ENCODE measurements around the gene DARS2. TPM values are rescaled to one million over a fixed set of nuclear protein-coding genes. Genes with fewer than 3 reads are reported as not detected.

Gene DARS2
- total and polyA plus RNA-seq, 11 donors: 5.5 to 25.1 (median 14.7) TPM

DNA sequence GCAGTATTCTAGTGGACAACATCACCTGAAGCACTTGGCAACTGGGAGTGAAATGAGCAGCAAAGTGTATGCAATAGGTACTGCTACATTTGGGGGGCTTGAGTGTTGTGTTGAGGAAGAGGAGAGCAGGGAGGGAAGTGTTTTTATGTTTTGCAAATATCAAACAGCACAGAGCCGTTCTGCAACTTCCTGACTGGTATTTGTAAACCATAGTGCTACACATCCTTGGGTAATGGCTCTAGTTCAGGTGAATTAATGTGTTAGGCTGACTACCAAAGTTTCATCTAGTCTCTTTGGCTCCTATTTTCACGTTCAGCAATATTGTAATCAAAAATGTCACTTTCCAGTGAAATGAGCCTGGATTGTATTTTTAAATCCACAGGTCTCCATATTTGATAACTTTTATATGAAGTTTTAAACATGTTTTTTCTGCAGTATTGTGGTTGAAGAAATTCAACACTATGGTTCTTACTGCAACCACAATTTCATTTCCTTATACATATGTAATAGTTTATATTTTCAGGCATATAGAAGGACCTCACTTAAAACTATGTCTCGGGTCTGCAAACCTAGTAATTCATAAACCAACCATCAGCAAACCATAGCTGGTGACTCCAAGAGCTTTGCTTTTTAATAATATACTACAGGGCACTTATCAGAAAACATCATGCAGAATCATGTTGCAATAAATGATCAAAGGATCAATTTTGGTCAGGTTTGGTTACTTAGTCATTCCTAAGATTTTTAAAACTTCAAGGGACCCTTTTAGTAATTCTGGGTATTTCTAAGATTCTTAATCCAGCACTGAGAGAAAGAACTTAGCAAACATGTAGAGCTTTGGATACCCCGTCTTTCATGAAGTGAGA is 62.5 kb downstream of the DARS2 start:
- ATAC-seq: no peak
- no peak for DNase-seq
- H3K4me1 ChIP-seq: peaks cover 0 to 7% (median 0%) of the 10 kb centered on the region in 12 donors
- H3K4me3 ChIP-seq: no peak overlapping the region
- H3K27me3 ChIP-seq: no peaks in the 10 kb centered on the region
- TF ChIP-seq, protein P1, sequence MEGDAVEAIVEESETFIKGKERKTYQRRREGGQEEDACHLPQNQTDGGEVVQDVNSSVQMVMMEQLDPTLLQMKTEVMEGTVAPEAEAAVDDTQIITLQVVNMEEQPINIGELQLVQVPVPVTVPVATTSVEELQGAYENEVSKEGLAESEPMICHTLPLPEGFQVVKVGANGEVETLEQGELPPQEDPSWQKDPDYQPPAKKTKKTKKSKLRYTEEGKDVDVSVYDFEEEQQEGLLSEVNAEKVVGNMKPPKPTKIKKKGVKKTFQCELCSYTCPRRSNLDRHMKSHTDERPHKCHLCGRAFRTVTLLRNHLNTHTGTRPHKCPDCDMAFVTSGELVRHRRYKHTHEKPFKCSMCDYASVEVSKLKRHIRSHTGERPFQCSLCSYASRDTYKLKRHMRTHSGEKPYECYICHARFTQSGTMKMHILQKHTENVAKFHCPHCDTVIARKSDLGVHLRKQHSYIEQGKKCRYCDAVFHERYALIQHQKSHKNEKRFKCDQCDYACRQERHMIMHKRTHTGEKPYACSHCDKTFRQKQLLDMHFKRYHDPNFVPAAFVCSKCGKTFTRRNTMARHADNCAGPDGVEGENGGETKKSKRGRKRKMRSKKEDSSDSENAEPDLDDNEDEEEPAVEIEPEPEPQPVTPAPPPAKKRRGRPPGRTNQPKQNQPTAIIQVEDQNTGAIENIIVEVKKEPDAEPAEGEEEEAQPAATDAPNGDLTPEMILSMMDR (IDR thresholded peaks at IDR 0.05): no peak
- TF ChIP-seq POLR2A (IDR thresholded peaks at IDR 0.05): no peak
- WGBS, 4 donors: 85 to 93% (median 88%) methylated on average over 4 of the region's 4 CpGs
- no peaks in the 10 kb centered on the region for H3K9me3 ChIP-seq
- intact Hi-C loops (cut with DNase I): no loop called here
- peaks cover 2 to 55% (median 34%) of the 10 kb centered on the region in 9 donors for H3K36me3 ChIP-seq
- H3K27ac ChIP-seq: no peak overlapping the region

DNA sequence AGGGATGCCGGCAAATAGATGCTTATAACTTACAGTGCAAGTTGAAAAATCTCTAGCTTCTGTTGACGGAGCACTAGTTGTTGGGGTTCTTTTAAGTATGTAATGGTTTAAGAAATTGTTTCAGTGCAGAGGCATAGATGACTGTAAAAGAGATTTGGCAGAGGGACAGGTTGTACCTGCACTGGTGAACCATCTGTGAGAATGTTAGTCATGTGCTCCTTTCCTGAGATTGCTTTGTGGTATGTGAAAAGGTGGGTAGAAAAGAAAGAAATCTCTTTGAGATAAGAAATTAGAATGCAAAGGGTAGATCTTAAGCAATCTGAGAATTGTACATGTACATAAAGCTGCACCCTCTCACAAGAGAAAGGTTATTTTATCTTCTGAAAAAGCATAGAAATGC is 63.2 kb downstream of the DARS2 start:
- TF ChIP-seq, protein P1 (IDR thresholded peaks at IDR 0.05): no peak
- no peak for TF ChIP-seq POLR2A (IDR thresholded peaks at IDR 0.05)
- Histone ChIP-seq H3K27ac (no peak overlapping the region), H3K9me3 (no peaks in the 10 kb centered on the region), H3K4me3 (no peak overlapping the region), H3K4me1 (peaks cover 0 to 7% (median 0%) of the 10 kb centered on the region in 12 donors), H3K36me3 (peaks cover 2 to 55% (median 34%) of the 10 kb centered on the region in 9 donors), H3K27me3 (no peaks in the 10 kb centered on the region)
- ATAC-seq (no peak), DNase-seq (no peak)
- WGBS, 4 donors: 95 to 98% (median 97%) methylated on average over 2 of the region's 2 CpGs
- intact Hi-C loops (cut with DNase I): no loop called here

DNA sequence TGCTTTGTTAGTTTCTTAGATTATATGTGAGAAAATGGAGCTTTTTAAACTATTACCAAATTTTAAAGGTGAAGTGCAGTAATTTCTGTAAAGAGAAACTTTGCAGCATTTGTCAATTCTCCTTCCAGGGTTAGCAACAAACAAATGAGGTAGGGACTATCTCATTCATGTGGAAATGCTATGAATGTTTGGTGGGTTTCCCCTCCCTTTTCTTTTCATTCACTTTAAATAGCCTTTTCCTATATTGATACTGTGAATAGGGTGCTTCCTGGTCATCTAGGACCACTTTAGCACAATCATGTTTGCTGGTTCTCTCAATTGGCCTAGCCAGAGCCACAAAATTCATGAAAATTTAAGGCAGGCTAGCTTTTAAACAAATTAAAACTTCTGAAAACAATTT is 64.3 kb downstream of the DARS2 start:
- Histone ChIP-seq H3K9me3 (no peaks in the 10 kb centered on the region), H3K36me3 (peaks cover 2 to 61% (median 34%) of the 10 kb centered on the region in 9 donors), H3K27me3 (no peaks in the 10 kb centered on the region), H3K27ac (no peak overlapping the region), H3K4me3 (no peak overlapping the region), H3K4me1 (peaks cover 0 to 7% (median 0%) of the 10 kb centered on the region in 12 donors)
- intact Hi-C loops (cut with DNase I): no loop called here
- TF ChIP-seq, protein P1 (IDR thresholded peaks at IDR 0.05): no peak
- no peak for TF ChIP-seq POLR2A (IDR thresholded peaks at IDR 0.05)
- ATAC-seq: no peak
- no peak for DNase-seq

DNA sequence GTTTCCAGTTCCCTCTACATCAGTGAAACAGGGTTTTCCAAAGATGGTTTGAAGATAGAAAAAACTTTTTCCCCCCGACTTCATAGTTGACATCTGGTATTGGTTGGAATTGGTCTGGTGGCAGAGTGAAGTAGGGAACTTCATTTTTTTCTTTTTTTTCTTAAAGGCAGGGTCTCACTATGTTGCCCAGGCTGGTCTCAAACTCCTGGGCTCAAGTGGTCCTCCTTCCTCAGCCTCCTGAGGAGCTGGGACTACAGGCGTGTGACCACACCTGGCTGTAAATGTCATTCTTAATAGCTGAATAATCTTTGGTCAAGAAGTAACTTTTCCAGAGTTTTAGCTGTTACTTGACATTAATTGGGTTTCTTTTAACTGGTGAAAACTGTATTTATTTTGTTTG is 65.4 kb downstream of the DARS2 start:
- 97 to 100% (median 100%) methylated on average over 2 of the region's 2 CpGs for WGBS, 4 donors
- intact Hi-C loops (cut with DNase I): no loop called here
- H3K27ac ChIP-seq: no peak overlapping the region
- TF ChIP-seq, protein P1 (IDR thresholded peaks at IDR 0.05): no peak
- no peak for TF ChIP-seq POLR2A (IDR thresholded peaks at IDR 0.05)
- no peak overlapping the region for H3K4me3 ChIP-seq
- no peak for DNase-seq
- ATAC-seq: no peak
- H3K4me1 ChIP-seq: peaks cover 0 to 7% (median 0%) of the 10 kb centered on the region in 12 donors
- H3K9me3 ChIP-seq: no peaks in the 10 kb centered on the region
- H3K27me3 ChIP-seq: no peaks in the 10 kb centered on the region
- H3K36me3 ChIP-seq: peaks cover 2 to 58% (median 36%) of the 10 kb centered on the region in 9 donors
